Measurements from ENCODE around the gene EFCAB6. TPM values are rescaled to one million over a fixed set of nuclear protein-coding genes. Genes with fewer than 3 reads are reported as not detected.

The EFCAB6 gene
- total RNA-seq, 1 experiment from 2014 or later: 0.40 TPM

- POLR2A ChIA-PET: no interaction called here
Measured at GRCh38 chr22:43534916-43535315, 277.2 kb downstream of the EFCAB6 start.

GRCh38 chr22:43533656-43534428, 278.3 kb downstream of the EFCAB6 start:
- DNase-seq (ENCODE audit: unreplicated experiment): no peak
- CTCF ChIA-PET: interaction anchor here (0.6 to 1.0 kb wide), 2 partner anchors 11 to 26 kb away, joined by 3 to 8 read pairs; no protein-coding TSS in a partner anchor
- H3K9me3 Mint-ChIP-seq (ENCODE audit: unreplicated experiment): no peaks in the 10 kb centered on the region
- TF ChIP-seq, protein P1, sequence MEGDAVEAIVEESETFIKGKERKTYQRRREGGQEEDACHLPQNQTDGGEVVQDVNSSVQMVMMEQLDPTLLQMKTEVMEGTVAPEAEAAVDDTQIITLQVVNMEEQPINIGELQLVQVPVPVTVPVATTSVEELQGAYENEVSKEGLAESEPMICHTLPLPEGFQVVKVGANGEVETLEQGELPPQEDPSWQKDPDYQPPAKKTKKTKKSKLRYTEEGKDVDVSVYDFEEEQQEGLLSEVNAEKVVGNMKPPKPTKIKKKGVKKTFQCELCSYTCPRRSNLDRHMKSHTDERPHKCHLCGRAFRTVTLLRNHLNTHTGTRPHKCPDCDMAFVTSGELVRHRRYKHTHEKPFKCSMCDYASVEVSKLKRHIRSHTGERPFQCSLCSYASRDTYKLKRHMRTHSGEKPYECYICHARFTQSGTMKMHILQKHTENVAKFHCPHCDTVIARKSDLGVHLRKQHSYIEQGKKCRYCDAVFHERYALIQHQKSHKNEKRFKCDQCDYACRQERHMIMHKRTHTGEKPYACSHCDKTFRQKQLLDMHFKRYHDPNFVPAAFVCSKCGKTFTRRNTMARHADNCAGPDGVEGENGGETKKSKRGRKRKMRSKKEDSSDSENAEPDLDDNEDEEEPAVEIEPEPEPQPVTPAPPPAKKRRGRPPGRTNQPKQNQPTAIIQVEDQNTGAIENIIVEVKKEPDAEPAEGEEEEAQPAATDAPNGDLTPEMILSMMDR (IDR thresholded peaks at IDR 0.05; ENCODE audit: unreplicated experiment): no peak
- no TSS peak for BruUV-seq (replicated peaks)
- no peak overlapping the region for H3K4me3 Mint-ChIP-seq (ENCODE audit: unreplicated experiment)
- peaks cover 6% of the 10 kb centered on the region for H3K36me3 Mint-ChIP-seq (ENCODE audit: insufficient read depth, unreplicated experiment)
- H3K27ac Mint-ChIP-seq (ENCODE audit: low read depth, unreplicated experiment): no peak overlapping the region
- H3K4me1 Mint-ChIP-seq (ENCODE audit: insufficient read depth, unreplicated experiment): peaks cover 9% of the 10 kb centered on the region
- H3K27me3 Mint-ChIP-seq (ENCODE audit: insufficient read depth, unreplicated experiment): peaks cover 12% of the 10 kb centered on the region
- POLR2A ChIA-PET: no interaction called here
- intact Hi-C loops (cut with micrococcal nuclease): no loop called here

More at GRCh38 chr22:43534916-43535315, 277.2 kb downstream of the EFCAB6 start:
- CTCF ChIA-PET: no interaction called here
- no peak for DNase-seq (ENCODE audit: unreplicated experiment)
- H3K4me3 Mint-ChIP-seq (ENCODE audit: unreplicated experiment): no peak overlapping the region
- peaks cover 9% of the 10 kb centered on the region for H3K4me1 Mint-ChIP-seq (ENCODE audit: insufficient read depth, unreplicated experiment)
- intact Hi-C loops (cut with micrococcal nuclease): no loop called here
- TF ChIP-seq, protein P1 (IDR thresholded peaks at IDR 0.05; ENCODE audit: unreplicated experiment): no peak
- H3K27me3 Mint-ChIP-seq (ENCODE audit: insufficient read depth, unreplicated experiment): peaks cover 18% of the 10 kb centered on the region
- no TSS peak for BruUV-seq (replicated peaks)
- no peak overlapping the region for H3K27ac Mint-ChIP-seq (ENCODE audit: low read depth, unreplicated experiment)
- peaks cover 6% of the 10 kb centered on the region for H3K36me3 Mint-ChIP-seq (ENCODE audit: insufficient read depth, unreplicated experiment)
- no peaks in the 10 kb centered on the region for H3K9me3 Mint-ChIP-seq (ENCODE audit: unreplicated experiment)

- TF ChIP-seq, protein P1 (IDR thresholded peaks at IDR 0.05; ENCODE audit: unreplicated experiment): no peak
Measured at GRCh38 chr22:43533156-43533530, 279.0 kb downstream of the EFCAB6 start.

GRCh38 chr22:43532301-43533155, 279.6 kb downstream of the EFCAB6 start:
- peaks cover 9% of the 10 kb centered on the region for H3K4me1 Mint-ChIP-seq (ENCODE audit: insufficient read depth, unreplicated experiment)
- H3K36me3 Mint-ChIP-seq (ENCODE audit: insufficient read depth, unreplicated experiment): peaks cover 6% of the 10 kb centered on the region
- no peak overlapping the region for H3K4me3 Mint-ChIP-seq (ENCODE audit: unreplicated experiment)
- H3K9me3 Mint-ChIP-seq (ENCODE audit: unreplicated experiment): no peaks in the 10 kb centered on the region
- BruUV-seq (replicated peaks): no TSS peak
- DNase-seq (ENCODE audit: unreplicated experiment): no peak
- no peaks in the 10 kb centered on the region for H3K27me3 Mint-ChIP-seq (ENCODE audit: insufficient read depth, unreplicated experiment)
- TF ChIP-seq, protein P1 (IDR thresholded peaks at IDR 0.05; ENCODE audit: unreplicated experiment): no peak
- POLR2A ChIA-PET: no interaction called here
- CTCF ChIA-PET: interaction anchor here (0.6 to 1.0 kb wide), 2 partner anchors 10 to 932 kb away, joined by 3 to 8 read pairs; no protein-coding TSS in a partner anchor
- intact Hi-C loops (cut with micrococcal nuclease): no loop called here
- H3K27ac Mint-ChIP-seq (ENCODE audit: low read depth, unreplicated experiment): no peak overlapping the region

More at GRCh38 chr22:43533156-43533530, 279.0 kb downstream of the EFCAB6 start:
- CTCF ChIA-PET: interaction anchor here (0.6 to 1.0 kb wide), 2 partner anchors 11 to 27 kb away, joined by 3 to 8 read pairs; no protein-coding TSS in a partner anchor
- H3K4me3 Mint-ChIP-seq (ENCODE audit: unreplicated experiment): no peak overlapping the region
- no peaks in the 10 kb centered on the region for H3K9me3 Mint-ChIP-seq (ENCODE audit: unreplicated experiment)
- intact Hi-C loops (cut with micrococcal nuclease): no loop called here
- POLR2A ChIA-PET: no interaction called here
- peaks cover 5% of the 10 kb centered on the region for H3K27me3 Mint-ChIP-seq (ENCODE audit: insufficient read depth, unreplicated experiment)
- no peak for DNase-seq (ENCODE audit: unreplicated experiment)
- H3K36me3 Mint-ChIP-seq (ENCODE audit: insufficient read depth, unreplicated experiment): peaks cover 6% of the 10 kb centered on the region
- BruUV-seq (replicated peaks): no TSS peak
- peaks cover 9% of the 10 kb centered on the region for H3K4me1 Mint-ChIP-seq (ENCODE audit: insufficient read depth, unreplicated experiment)
- H3K27ac Mint-ChIP-seq (ENCODE audit: low read depth, unreplicated experiment): no peak overlapping the region

Measured in MCF 10A (cell line).